ENCODE measurements around the gene ZNF382.
"Not testable (repeated sequence)": the region's sequence is repeated elsewhere in the genome, so short reads cannot be mapped to it uniquely, and the experiment has no call there.

DNA sequence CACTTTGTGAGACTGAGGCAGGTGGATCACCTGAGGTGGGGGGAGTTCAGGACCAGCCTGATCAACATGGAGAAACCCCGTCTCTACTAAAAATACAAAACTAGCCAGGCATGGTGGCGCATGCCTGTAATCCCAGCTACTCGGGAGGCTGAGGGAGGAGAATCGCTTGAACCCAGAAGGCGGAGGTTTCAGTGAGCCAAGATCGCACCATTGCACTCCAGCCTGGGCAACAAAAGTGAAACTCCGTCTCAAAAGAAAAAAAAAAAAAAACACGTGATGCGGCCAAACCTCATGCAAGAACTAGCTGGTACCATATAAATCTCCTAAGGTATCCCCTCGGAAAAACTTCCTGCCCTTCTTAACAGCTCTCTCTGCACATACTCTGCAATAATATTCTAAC lies 2.4 kb upstream of the ZNF382 start:
- TF ChIP-seq, protein P1, sequence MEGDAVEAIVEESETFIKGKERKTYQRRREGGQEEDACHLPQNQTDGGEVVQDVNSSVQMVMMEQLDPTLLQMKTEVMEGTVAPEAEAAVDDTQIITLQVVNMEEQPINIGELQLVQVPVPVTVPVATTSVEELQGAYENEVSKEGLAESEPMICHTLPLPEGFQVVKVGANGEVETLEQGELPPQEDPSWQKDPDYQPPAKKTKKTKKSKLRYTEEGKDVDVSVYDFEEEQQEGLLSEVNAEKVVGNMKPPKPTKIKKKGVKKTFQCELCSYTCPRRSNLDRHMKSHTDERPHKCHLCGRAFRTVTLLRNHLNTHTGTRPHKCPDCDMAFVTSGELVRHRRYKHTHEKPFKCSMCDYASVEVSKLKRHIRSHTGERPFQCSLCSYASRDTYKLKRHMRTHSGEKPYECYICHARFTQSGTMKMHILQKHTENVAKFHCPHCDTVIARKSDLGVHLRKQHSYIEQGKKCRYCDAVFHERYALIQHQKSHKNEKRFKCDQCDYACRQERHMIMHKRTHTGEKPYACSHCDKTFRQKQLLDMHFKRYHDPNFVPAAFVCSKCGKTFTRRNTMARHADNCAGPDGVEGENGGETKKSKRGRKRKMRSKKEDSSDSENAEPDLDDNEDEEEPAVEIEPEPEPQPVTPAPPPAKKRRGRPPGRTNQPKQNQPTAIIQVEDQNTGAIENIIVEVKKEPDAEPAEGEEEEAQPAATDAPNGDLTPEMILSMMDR (IDR thresholded peaks at IDR 0.05): not testable (repeated sequence)
- TF ChIP-seq POLR2A (IDR thresholded peaks at IDR 0.05): not testable (repeated sequence)

All from esophagus squamous epithelium (tissue), 4 donors.